SU-DHL-6 (cell line): ENCODE results near the gene IFNA17.
"Not testable (repeated sequence)": the region's sequence is repeated elsewhere in the genome, so short reads cannot be mapped to it uniquely, and the experiment has no call there.

Experiments
- EZH2phosphoT487 ChIP-seq: fragments of 200-600 bp; sonication (generic), shearing (Covaris generic); conservative IDR thresholded peaks from 2 replicates; pipeline ENCODE4 v1.6.1; 2018; ENCODE audit warnings: mild to moderate bottlenecking, antibody characterized with exemption, low read length, moderate library complexity, mixed read lengths
- TF ChIP-seq, protein P1 (sequence below): fragments of 200-600 bp; sonication (generic); IDR thresholded peaks from one replicate; pipeline ENCODE4 v1.5.1; 2017; ENCODE audit warnings: antibody characterized with exemption, mild to moderate bottlenecking, low read length, moderate library complexity; ENCODE audit not compliant: insufficient read depth, poor library complexity, severe bottlenecking

- TF ChIP-seq, protein P1, sequence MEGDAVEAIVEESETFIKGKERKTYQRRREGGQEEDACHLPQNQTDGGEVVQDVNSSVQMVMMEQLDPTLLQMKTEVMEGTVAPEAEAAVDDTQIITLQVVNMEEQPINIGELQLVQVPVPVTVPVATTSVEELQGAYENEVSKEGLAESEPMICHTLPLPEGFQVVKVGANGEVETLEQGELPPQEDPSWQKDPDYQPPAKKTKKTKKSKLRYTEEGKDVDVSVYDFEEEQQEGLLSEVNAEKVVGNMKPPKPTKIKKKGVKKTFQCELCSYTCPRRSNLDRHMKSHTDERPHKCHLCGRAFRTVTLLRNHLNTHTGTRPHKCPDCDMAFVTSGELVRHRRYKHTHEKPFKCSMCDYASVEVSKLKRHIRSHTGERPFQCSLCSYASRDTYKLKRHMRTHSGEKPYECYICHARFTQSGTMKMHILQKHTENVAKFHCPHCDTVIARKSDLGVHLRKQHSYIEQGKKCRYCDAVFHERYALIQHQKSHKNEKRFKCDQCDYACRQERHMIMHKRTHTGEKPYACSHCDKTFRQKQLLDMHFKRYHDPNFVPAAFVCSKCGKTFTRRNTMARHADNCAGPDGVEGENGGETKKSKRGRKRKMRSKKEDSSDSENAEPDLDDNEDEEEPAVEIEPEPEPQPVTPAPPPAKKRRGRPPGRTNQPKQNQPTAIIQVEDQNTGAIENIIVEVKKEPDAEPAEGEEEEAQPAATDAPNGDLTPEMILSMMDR: peak; percentile 65
- not testable (repeated sequence) for TF ChIP-seq EZH2phosphoT487
Observed at GRCh38 chr9:21213411-21214326, 14.4 kb downstream of the IFNA17 start.
